ENCODE results near the gene FAM78B. TPM values are rescaled to one million over a fixed set of nuclear protein-coding genes. Genes with fewer than 3 reads are reported as not detected.

FAM78B gene
- total RNA-seq, 1 experiment from 2014 or later = 1.1 TPM

DNA sequence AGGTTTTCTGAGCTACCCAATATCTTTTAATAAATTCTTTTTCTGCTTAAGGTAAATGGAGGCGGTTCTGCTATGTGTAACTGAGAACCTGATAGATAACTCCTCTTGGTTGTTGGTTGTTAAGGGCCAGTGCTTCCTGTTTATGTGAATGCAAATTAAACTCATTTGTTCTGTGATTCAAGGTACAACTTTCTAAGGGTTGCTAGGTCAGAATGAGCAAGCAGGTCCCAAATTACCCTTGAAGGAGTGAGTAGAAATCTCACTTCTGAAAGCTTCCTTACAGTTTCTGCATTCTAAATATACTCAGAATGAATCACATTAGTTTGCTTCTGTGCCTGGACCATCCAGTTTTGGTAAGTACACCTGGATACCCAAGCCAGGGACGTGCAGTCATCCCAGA lies 15.5 kb upstream of the FAM78B start:
- BruUV-seq (replicated peaks) = no TSS peak
- CTCF ChIA-PET = interaction anchor here (0.6 to 3.4 kb wide), 5 partner anchors 9 to 449 kb away, joined by 3 to 13 read pairs (median 4); partner anchors contain the start of gene FAM78B
- no peak overlapping the region for H3K4me3 Mint-ChIP-seq (ENCODE audit: unreplicated experiment)
- H3K27ac Mint-ChIP-seq (ENCODE audit: low read depth, unreplicated experiment) = no peak overlapping the region
- intact Hi-C loops (cut with micrococcal nuclease) = no loop called here
- no peaks in the 10 kb centered on the region for H3K27me3 Mint-ChIP-seq (ENCODE audit: insufficient read depth, unreplicated experiment)
- no peaks in the 10 kb centered on the region for H3K36me3 Mint-ChIP-seq (ENCODE audit: insufficient read depth, unreplicated experiment)
- no peak for DNase-seq (ENCODE audit: unreplicated experiment)
- H3K9me3 Mint-ChIP-seq (ENCODE audit: unreplicated experiment) = no peaks in the 10 kb centered on the region
- POLR2A ChIA-PET = interaction anchor here (0.8 kb wide), 1 partner anchor 15 kb away, joined by 3 read pairs; the partner anchor contains the start of gene FAM78B
- H3K4me1 Mint-ChIP-seq (ENCODE audit: insufficient read depth, unreplicated experiment) = peaks cover 15% of the 10 kb centered on the region
- TF ChIP-seq, protein P1, sequence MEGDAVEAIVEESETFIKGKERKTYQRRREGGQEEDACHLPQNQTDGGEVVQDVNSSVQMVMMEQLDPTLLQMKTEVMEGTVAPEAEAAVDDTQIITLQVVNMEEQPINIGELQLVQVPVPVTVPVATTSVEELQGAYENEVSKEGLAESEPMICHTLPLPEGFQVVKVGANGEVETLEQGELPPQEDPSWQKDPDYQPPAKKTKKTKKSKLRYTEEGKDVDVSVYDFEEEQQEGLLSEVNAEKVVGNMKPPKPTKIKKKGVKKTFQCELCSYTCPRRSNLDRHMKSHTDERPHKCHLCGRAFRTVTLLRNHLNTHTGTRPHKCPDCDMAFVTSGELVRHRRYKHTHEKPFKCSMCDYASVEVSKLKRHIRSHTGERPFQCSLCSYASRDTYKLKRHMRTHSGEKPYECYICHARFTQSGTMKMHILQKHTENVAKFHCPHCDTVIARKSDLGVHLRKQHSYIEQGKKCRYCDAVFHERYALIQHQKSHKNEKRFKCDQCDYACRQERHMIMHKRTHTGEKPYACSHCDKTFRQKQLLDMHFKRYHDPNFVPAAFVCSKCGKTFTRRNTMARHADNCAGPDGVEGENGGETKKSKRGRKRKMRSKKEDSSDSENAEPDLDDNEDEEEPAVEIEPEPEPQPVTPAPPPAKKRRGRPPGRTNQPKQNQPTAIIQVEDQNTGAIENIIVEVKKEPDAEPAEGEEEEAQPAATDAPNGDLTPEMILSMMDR (IDR thresholded peaks at IDR 0.05; ENCODE audit: unreplicated experiment) = no peak

DNA sequence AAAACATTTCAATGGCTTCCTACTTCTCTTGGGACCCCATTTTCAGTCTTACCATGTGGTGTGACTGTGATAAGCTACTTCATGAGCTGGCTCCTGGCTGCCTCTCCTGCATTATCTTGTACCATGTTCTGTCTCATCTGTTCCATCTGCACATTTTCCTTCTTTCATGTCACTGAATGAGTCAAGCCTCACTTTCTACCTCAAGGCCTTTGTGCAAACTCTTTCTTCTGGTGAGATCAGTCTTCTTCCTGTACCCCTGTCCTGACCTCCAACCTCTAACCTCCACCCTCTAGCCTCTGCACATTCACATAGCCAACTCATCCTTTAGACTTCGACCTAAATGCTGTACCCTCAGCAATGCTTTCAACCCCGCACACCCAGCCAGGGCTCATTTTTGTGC lies 9.6 kb upstream of the FAM78B start:
- POLR2A ChIA-PET = no interaction called here
- H3K4me1 Mint-ChIP-seq (ENCODE audit: insufficient read depth, unreplicated experiment) = no peaks in the 10 kb centered on the region
- no peaks in the 10 kb centered on the region for H3K9me3 Mint-ChIP-seq (ENCODE audit: unreplicated experiment)
- no peak overlapping the region for H3K4me3 Mint-ChIP-seq (ENCODE audit: unreplicated experiment)
- H3K27me3 Mint-ChIP-seq (ENCODE audit: insufficient read depth, unreplicated experiment) = no peaks in the 10 kb centered on the region
- no peak overlapping the region for H3K27ac Mint-ChIP-seq (ENCODE audit: low read depth, unreplicated experiment)
- CTCF ChIA-PET = interaction anchor here (0.8 kb wide), 1 partner anchor 10 kb away, joined by 3 read pairs; no protein-coding TSS in a partner anchor
- BruUV-seq (replicated peaks) = no TSS peak
- intact Hi-C loops (cut with micrococcal nuclease) = no loop called here
- H3K36me3 Mint-ChIP-seq (ENCODE audit: insufficient read depth, unreplicated experiment) = no peaks in the 10 kb centered on the region
- TF ChIP-seq, protein P1 (IDR thresholded peaks at IDR 0.05; ENCODE audit: unreplicated experiment) = no peak
- no peak for DNase-seq (ENCODE audit: unreplicated experiment)

DNA sequence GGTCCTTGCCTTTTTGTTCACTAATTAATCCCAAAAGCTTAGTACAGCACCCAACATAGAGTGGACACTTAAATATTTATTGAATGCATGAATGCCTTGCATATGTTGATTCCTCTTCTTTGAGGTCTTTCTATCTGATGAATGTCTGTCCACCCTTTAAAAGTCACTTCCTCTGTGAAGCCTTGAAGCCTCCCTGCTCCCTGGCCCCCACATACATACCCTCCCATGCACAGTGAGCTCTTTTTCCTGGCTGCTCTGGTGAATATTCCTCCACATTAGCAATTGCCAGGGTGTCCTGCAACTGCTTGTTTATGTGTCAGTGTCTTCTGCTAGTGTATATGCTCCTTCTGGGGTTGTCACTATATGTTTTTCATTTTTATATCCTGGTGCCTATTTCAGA lies 8.2 kb upstream of the FAM78B start:
- Mint-ChIP-seq H3K36me3 (ENCODE audit: insufficient read depth, unreplicated experiment) (no peaks in the 10 kb centered on the region), H3K27ac (ENCODE audit: low read depth, unreplicated experiment) (no peak overlapping the region), H3K9me3 (ENCODE audit: unreplicated experiment) (no peaks in the 10 kb centered on the region), H3K27me3 (ENCODE audit: insufficient read depth, unreplicated experiment) (no peaks in the 10 kb centered on the region), H3K4me3 (ENCODE audit: unreplicated experiment) (no peak overlapping the region), H3K4me1 (ENCODE audit: insufficient read depth, unreplicated experiment) (no peaks in the 10 kb centered on the region)
- CTCF ChIA-PET = interaction anchor here (0.6 to 1.4 kb wide), 3 partner anchors 244 to 543 kb away, joined by 4 read pairs; no protein-coding TSS in a partner anchor
- intact Hi-C loops (cut with micrococcal nuclease) = no loop called here
- TF ChIP-seq, protein P1 (IDR thresholded peaks at IDR 0.05; ENCODE audit: unreplicated experiment) = no peak
- DNase-seq (ENCODE audit: unreplicated experiment) = no peak
- POLR2A ChIA-PET = no interaction called here
- no TSS peak for BruUV-seq (replicated peaks)

DNA sequence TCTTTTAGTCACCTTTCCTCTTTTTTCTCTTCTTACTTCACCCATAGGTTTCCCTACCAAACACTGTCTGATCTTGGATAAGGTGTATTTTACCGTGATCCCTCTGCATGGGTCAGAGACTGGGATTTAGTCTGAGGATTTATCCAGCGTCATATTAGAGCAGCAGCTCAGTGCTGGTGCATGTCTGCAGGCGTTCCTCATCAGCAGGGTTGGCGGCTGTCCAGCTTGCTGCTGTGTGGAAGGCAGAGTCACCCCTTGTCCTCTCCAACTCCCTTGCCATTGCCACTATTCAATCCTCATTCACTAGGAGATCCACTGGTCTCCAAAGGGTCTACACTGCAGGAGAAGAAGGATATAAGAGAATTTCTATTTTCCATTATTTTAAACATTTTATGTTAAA lies 7.3 kb upstream of the FAM78B start:
- peak; percentile 70 for DNase-seq (ENCODE audit: unreplicated experiment)
- ChIA-PET POLR2A (interaction anchor here (0.7 kb wide), 1 partner anchor 166 kb away, joined by 3 read pairs; no protein-coding TSS in a partner anchor), CTCF (interaction anchor here (0.6 to 2.7 kb wide), 4 partner anchors 9 to 471 kb away, joined by 3 to 13 read pairs (median 4); no protein-coding TSS in a partner anchor)
- BruUV-seq (replicated peaks) = no TSS peak
- intact Hi-C loops (cut with micrococcal nuclease) = no loop called here
- Mint-ChIP-seq H3K4me3 (ENCODE audit: unreplicated experiment) (no peak overlapping the region), H3K27ac (ENCODE audit: low read depth, unreplicated experiment) (no peak overlapping the region), H3K9me3 (ENCODE audit: unreplicated experiment) (no peaks in the 10 kb centered on the region), H3K36me3 (ENCODE audit: insufficient read depth, unreplicated experiment) (no peaks in the 10 kb centered on the region), H3K4me1 (ENCODE audit: insufficient read depth, unreplicated experiment) (no peaks in the 10 kb centered on the region), H3K27me3 (ENCODE audit: insufficient read depth, unreplicated experiment) (no peaks in the 10 kb centered on the region)
- TF ChIP-seq, protein P1 (IDR thresholded peaks at IDR 0.05; ENCODE audit: unreplicated experiment) = no peak
